GM18517 (cell line): ENCODE measurements around the gene PLEKHM2.
"Not testable (repeated sequence)": the region's sequence is repeated elsewhere in the genome, so short reads cannot be mapped to it uniquely, and the experiment has no call there.

Source experiments
- ATAC-seq: cut with Tn5 transposase; IDR thresholded peaks from one replicate; pipeline ENCODE4 v1.9.1; 2021; ENCODE audit warnings: mild to moderate bottlenecking, moderate library complexity; ENCODE audit not compliant: unreplicated experiment

Gene PLEKHM2

DNA sequence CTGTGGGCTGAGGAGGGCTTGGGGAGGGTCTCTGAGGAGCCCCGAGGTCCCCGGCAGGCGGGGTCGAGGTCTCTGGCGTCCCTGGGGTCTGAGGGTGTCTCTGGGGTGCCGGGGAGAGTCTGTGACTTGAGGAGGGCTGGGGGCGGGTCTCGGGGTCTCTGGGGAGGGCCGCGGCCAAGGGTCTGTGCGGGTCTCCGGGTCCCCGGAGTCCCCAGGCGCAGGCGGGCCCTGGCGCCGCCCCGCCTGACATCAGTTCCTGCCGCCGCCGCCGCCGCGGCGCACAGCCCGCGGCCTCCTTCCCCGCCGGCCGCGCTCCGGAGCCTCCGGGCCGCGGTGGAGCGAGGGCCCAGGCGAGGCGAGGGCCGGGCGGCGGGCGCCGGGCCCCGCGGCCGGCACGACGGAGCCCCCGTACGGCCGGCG lies at the start of gene PLEKHM2:
TSS of gene PLEKHM2 (plus strand) at position 279 of the 420 bp plus-strand sequence. CDS start 239 bp downstream, outside the sequence.
- ATAC-seq, result no peak

DNA sequence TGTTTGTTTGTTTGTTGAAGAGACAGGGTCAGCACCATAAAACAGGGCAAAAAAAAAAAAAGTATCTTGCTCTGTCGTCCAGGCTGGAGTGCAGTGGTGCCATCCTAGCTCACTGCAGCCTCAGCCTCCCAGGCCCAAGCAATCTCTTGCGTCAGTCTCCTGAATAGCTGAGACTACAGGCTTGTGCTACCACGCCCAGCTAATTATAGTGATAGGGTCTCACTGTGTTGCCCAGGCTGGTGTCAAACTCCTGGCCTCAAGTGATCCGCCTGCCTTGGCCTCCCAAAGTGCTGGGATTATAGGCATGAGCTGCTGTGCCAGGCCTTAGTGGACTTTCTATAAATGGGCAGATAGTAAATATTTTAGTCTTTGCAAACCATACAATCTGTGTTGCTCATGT lies 47.7 kb upstream of the PLEKHM2 start:
- ATAC-seq, result no peak

DNA sequence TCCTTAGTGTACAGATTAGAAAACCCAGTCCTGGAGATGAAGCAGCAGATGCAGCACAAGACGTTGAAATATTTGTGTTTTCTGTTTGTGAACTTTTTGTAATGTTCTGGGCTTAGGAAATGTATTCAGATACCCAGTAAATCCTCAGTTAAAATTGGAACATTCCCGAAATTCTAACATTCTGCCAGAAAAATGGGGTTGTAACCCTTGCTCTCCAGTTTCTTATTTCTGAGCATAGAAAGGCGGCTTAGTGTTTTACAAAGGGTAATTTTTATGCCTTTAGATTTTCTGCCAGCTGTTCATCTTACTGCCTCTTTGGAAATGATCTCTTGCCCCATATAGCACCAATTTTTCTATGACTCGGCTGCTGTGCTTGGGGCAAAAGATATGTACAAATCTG lies 46.3 kb upstream of the PLEKHM2 start:
- no peak for ATAC-seq

DNA sequence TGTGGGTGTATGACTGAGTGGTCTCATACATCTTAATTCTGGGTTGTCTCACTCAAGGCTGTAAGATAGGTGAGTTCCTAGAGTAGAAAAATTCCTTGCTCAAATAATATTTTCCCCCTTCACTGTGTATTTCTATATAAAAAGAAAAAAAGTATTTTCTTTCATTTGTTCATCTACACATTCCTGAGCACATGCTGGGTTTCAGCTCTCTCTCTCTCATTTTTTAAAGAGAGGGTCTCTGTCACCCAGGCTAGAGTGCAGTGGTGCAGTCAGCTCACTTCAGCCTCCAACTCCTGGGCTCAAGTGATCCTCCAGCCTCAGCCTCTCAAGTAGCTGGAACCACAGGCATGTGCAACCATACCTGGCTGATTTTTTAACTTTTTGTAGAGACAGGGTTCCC lies 44.9 kb upstream of the PLEKHM2 start:
- no peak for ATAC-seq

GRCh38 chr1:15639931-15640330 lies 44.2 kb upstream of the PLEKHM2 start:
- no peak for ATAC-seq

DNA sequence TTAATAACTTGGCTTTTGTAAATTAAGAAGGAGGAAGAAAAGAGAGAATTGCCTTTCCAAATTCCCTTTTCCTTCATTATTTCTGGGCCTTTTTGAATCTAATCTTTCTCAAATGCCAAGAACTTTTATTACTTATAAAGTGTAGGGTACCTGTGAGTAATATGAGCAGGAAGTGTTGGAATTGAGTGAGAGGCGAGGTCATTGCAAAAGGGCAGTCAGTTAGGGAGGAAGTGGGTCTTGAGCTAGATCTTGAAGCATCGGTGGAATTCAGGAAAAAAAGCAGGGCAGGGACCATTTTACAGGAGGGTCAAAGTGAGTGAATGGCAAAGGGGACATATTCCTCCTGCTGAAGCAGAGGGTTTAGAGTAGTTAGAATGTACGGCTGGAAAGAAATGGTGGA lies 43.5 kb upstream of the PLEKHM2 start:
- no peak for ATAC-seq

- no peak for ATAC-seq
These were observed 34.2 kb upstream of the PLEKHM2 start for GRCh38 chr1:15649937-15650336.

DNA sequence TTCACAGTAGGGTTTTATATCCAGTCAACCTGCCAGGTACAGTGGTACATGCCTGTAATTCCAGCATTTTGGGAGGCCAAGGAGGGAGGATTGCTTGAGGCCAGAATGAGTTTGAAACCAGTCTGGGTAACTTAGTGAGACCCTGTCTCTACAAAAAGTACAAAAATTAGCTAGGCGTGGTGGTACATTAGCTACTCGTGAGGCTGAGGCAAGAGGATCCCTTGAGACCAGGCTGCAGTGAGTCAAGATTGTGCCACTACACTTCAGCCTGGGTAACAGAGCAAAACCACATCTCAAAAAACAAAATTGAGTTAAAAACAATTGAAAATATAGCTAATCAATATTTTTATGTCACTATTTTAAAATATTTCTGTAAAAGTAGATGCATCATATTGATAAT lies 33.7 kb upstream of the PLEKHM2 start:
- ATAC-seq, result no peak

DNA sequence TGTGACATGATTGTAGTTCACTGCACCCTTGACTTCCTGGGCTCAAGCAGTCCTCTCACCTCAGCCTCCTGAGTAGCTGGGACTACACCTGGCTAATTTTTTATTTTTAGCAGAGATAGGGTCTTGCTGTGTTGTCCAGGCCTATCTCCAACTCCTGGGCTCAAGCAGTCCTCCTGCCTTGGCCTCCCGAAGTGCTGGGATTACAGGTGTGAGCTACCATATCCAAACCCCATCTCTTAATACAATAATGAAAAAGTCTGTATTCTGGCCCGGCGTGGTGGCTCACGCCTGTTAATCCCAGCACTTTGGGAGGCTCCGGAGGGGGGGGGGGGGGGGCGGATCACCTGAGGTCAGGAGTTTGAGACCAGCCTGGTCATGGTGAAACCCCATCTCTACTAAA lies 32.0 kb upstream of the PLEKHM2 start:
- ATAC-seq, result not testable (repeated sequence)

GRCh38 chr1:15654091-15654690 lies 29.9 kb upstream of the PLEKHM2 start:
- ATAC-seq, result no peak

- no peak for ATAC-seq
These were observed 27.7 kb upstream of the PLEKHM2 start for GRCh38 chr1:15656464-15656863.

DNA sequence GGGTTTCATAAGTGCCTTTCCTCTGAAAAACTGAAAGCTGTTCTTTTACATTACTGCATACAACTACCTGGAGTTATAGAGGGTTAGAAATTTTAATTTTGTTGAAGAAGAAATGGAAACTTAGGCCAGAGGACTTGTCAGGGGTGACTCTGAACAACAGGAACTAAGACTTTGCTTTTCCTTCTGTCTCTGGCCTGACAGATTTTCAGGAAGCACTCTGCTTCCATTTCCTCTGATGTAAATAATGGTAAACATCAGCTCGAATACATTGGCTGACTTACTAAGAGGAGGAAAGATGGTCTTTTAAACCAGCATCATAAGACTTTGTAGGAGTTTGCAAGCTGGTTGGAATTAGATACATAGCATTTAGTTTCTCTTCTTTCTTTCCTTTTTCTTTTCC lies 27.1 kb upstream of the PLEKHM2 start:
- ATAC-seq, result no peak

- no peak for ATAC-seq
These were observed 24.0 kb upstream of the PLEKHM2 start for GRCh38 chr1:15660151-15660550.

DNA sequence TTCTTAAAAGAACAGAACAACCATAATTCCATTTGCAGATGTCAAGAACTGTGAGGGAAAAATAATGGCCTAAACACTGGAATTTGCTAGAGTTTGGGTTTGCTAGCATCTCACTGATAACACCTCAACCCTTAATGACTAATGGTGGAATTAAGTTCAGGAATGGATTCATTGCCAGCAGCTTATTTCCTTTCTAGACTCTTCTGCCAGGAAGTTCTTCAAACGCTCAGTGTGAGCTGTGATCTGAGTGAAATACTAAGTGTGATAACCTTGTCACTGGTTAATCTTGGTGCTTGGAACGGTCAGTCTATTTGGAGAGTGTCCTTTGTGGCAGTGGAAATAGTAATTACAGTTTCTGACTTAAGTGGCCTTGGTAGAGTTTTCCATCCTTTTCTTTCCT lies 21.6 kb upstream of the PLEKHM2 start:
- no peak for ATAC-seq

GRCh38 chr1:15663925-15664324 lies 20.2 kb upstream of the PLEKHM2 start:
- no peak for ATAC-seq

- no peak for ATAC-seq
These were observed 16.8 kb upstream of the PLEKHM2 start for GRCh38 chr1:15667362-15667761.

- no peak for ATAC-seq
These were observed 15.9 kb upstream of the PLEKHM2 start for GRCh38 chr1:15668089-15668754.

GRCh38 chr1:15669074-15669473 lies 15.0 kb upstream of the PLEKHM2 start:
- ATAC-seq, result no peak

DNA sequence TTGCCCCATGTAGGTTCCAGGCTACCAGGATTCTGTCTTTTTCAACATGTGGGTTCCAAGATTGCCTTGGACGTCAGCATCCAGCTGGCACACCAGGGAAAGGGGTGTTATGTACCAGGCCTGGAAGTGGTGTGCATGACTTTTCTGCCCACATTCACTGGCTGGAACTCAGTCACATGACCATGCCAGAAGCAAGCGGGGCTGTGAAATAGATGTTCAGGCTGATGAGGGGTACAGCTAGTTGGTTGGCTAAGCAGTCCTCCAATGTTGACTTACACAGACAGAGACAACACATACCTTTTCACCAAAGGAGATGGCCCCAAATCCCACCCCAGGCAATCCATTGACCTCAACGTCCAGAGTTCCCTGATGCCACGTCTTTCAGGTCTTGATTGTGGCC lies 14.3 kb upstream of the PLEKHM2 start:
- no peak for ATAC-seq

- no peak for ATAC-seq
These were observed 12.7 kb upstream of the PLEKHM2 start for GRCh38 chr1:15671430-15671829.

GRCh38 chr1:15674386-15675159 lies 9.5 kb upstream of the PLEKHM2 start:
- no peak for ATAC-seq

- no peak for ATAC-seq
These were observed 8.1 kb upstream of the PLEKHM2 start for GRCh38 chr1:15676010-15676409.
